HG02938 (cell line): ENCODE data around the gene ATP6V0B.

ENCODE experiments used
- ATAC-seq: cut with Tn5 transposase; IDR thresholded peaks from one replicate; pipeline ENCODE4 v1.9.1; 2021; ENCODE audit warnings: mild to moderate bottlenecking, moderate library complexity; ENCODE audit not compliant: unreplicated experiment

ATP6V0B gene

GRCh38 chr1:43999455-43999854 is 24.7 kb downstream of the ATP6V0B start:
- no peak for ATAC-seq

- ATAC-seq, result no peak
These were observed 25.4 kb downstream of the ATP6V0B start for GRCh38 chr1:44000122-44000665.

DNA sequence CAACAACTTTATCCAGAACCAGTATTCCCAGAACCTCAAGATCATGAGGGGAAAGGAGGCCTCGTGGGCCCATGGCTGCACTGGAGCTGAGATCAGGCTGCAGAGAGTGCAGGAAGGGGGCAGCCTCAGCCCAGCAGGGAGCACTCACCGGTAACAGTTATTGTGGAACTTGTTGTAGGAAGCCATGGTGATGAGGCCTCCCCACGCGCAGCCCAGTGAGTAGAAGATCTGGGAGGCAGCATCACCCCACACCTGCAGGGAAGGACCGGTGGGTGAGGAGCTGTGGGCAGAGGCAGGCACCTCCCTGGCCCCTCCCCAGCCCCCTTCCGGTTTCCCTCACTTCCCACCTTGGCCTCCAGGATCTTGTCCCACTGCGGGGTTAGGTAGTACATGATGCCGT is 27.4 kb downstream of the ATP6V0B start:
- ATAC-seq, result no peak

DNA sequence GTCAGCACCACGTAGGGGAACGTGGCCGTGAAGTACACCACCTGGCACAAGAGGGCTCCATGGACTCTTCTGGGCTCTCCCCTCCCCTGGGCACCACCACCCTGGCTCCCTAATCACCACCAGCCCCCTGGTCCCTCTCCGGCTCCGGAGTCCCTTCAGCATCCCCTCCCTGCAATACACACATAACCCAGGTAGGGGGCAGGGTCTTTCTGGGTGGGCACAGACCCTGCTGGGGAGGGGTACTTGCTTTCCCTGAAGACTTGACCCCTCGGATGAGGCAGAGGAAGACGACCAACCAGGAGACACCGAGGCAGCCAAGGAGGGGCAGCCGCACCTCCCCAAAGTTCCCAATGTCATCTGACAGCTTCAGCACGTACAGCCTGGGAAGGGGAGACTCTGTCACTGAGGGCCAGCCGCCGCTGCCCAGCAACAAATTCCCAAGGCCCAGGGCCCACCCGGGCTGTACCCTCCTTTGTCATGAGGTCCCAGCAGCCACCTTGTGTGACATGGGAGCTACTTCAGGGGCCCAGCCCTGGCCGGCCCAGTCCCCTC is 27.9 kb downstream of the ATP6V0B start:
- no peak for ATAC-seq

- ATAC-seq, result no peak
These were observed 33.5 kb downstream of the ATP6V0B start for GRCh38 chr1:44008259-44008658.

DNA sequence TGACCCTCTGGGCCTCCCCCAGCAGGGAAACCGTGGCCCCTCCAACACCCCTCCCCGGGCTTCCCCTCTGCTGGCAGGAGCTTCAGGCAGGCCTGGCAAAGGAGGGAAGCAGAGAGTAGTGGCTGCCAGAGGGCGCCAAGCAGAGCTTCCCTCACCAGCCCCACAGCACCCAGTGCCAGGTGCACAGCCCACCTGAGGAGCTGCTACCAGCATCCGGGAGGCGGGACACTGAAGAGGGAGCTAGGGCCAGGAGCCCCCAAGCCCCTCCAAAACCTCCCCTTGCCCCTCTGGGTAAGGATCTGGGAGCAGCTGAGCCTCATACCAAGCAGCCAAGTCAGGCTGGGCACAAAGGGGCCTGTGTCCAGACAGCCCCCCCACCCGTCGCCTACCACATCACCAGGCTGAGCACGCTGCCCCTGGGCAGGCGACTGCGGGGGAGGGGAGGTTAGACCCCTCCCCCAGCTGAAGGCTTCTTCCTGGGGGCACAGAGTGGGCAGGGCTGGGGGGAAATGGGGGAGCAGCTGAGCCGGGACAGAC is 36.2 kb downstream of the ATP6V0B start:
- no peak for ATAC-seq

- ATAC-seq, result no peak
These were observed 37.6 kb downstream of the ATP6V0B start for GRCh38 chr1:44012404-44012803.

DNA sequence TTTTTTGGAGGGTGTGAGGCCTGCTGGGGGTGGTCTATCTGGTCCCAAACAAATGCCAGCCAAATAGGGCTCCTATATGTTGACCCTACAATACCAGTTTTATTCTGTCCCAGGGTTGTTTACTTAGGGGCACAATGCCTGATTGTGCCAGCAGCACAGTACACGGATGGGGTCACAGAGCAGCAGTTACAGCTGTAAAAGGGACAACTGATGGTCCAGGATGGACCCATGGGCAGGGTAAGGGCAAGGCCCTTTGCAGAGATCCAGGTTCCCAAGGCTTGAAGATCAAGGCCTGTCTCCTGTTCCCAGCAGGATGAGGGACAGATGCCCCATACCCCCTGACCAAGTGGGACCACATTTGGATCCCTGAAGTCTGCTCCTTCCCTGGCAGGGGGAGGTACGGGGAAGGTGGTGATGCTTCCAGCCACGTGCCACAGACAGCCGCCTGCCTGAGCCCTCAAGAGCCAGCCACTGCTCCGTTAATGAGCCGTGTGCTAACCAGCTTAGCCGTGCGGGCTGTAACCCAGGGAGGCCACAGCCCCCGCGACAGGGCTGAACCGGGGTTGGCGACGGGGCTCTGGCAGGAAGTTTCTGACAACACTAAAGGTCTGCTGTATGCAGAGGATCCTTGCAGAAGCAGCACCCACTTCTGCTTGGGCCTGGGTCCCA is 38.3 kb downstream of the ATP6V0B start:
- no peak for ATAC-seq

GRCh38 chr1:44013949-44014348 is 39.2 kb downstream of the ATP6V0B start:
- no peak for ATAC-seq

DNA sequence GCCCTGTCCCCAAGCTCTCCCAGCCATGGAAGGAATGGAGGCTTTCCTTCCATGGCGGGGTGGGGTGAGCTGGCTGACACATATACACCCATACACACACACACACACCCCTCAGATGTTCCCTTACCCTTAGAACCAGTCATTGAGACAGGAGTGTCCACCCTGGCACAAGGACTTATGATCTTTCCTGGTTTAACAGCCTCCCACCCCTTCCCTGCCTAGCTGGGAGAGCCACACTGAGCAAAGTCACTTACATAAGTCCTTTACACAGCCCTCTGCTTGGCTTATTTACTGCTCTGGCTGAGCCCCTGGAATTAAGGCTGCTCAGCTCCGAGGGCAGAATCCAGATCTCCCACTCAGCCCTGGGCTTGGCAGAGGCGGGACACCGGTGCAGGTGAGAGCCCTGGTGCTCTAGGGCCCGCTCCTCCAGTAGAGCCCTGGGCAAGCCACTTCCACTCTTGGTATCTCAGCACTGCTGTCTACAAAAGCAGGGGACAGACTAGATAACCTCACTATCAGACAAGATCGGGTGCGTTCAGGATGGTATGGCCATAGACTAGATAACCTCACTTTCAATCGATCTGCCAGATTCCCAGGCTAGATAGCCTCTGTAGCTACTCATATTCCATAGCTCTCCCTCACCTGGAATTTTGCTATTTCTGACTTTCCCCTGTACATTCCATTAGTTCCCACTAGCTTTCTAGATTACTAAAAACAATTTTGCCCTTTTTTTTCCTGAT is 39.8 kb downstream of the ATP6V0B start:
- ATAC-seq, result no peak

DNA sequence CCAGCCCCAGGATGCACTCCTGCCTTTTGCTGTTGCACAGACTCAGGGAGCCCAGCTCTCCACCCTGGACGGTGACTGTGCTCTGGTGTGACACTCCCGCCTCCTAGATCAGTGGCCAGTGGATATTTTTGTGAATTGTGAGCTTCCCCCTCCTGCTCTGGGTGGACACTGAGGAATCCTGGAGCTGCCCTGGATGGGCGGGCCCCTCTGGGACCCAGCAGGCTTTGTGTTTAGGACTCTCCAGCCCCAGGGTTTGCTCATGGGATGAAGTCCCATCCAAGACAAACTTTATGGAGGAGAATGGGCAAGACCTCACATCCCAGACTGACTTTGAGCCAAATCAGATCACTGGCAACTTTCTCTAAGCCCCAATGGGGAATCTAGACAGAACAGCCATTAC is 40.4 kb downstream of the ATP6V0B start:
- ATAC-seq, result no peak

DNA sequence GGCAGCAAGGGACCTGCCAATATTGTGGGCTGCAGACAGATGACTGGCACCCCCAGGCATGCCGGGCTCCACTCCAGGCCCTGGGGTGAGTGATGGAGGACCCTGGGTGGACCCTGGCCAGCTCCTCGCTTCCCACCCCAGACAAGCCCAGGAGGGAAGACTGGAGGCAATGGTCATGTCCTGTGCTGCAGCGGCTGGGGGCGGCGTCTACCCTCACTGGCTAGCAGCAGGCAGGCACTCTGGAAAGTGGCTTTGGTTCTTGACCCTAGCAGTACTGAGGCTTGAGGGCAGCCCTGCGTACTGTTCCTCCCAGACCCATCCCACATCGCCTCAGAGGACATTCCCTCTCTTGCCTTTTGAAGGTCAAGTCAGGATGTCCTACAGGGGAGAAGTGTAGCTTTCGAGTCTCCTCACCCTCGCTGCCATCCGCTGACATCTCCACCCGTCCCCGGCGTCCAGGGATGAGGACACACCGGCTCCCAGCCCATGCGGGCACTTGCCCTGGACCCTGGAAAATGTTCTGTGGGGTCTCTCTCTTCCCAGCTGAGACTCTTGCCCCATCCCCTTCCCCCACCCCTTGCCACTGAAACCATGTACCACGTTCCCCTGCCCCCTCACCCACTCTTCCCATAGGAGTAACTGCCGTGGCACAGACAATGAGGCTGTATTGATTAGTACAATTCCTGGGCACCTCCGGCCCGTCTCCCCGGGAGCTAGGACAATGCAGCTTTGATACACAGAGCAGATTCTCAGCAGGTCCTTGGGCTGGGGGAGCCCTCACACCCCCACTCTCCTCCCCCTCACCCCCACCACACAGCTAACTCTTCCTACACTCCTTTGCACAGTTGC is 41.5 kb downstream of the ATP6V0B start:
- ATAC-seq, result no peak

DNA sequence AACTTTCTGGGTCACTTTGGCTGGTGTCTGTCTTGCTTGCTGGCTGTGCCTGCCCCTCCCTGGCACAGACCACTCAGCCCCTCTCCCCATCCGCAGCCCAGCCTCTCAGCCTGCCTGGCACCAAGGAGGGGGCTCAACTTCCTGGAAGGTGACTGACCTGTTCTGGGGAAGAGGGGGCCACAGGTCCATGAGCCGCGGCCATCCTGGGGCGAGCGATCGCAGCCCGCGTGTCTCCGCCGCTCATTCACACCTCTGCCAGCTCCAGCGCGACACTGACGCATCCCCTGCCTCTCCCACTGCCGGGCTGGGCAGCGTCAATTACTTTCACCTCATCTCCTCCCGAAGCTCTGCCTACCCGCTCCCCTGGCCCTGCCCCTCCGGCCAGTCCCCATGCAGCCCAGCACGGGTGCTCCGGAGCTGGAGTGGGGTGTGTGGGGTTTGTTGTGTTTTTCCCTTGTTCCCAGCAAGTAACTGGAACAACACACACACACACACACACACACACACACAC is 42.2 kb downstream of the ATP6V0B start:
- ATAC-seq, result no peak

DNA sequence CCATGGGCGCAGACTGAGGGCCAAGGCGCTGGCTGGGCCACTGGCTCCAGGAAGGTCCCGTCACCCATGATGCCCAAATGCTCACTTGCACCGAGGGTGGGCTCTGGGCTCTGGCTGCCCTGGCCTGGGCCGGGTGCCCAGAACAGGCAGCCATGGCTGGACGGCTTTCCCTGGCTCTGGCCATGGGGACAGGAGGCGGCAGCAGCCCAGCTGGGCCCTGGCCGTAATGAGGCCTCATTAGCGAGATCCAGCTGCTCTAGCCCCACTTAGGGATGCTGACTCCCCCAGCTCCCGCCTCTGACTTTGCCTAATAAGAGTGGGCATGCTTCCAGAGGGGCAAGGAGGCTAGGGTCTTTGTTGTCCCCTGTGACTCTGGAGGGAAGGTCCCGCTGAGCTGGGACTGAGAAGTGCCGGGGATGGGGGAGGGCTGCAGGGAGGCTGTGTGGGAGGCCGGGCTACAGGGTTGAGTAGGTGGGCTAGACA is 44.7 kb downstream of the ATP6V0B start:
- ATAC-seq, result no peak

- ATAC-seq, result no peak
These were observed 45.7 kb downstream of the ATP6V0B start for GRCh38 chr1:44020464-44020863.

DNA sequence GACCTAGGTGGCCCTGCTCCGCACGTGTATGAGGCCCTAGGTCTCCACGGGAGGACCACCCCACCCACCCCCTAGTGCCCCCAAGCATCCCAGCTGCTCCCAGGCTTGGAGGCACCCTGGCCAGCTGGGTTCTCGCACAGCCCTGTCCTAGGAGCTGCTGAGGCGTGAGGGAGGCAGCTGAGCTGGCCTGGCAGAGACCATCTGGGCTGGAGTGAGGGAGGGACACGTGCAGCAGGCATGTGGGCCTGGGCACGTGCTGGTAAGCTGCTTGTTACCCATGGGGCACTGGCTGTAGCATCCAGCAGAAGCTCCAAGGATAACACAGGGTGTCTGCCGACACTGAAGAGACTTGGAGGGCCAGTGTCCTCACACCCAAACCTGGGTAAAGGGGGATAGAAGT is 46.4 kb downstream of the ATP6V0B start:
- no peak for ATAC-seq

GRCh38 chr1:44021581-44022321 is 47.0 kb downstream of the ATP6V0B start:
- no peak for ATAC-seq

DNA sequence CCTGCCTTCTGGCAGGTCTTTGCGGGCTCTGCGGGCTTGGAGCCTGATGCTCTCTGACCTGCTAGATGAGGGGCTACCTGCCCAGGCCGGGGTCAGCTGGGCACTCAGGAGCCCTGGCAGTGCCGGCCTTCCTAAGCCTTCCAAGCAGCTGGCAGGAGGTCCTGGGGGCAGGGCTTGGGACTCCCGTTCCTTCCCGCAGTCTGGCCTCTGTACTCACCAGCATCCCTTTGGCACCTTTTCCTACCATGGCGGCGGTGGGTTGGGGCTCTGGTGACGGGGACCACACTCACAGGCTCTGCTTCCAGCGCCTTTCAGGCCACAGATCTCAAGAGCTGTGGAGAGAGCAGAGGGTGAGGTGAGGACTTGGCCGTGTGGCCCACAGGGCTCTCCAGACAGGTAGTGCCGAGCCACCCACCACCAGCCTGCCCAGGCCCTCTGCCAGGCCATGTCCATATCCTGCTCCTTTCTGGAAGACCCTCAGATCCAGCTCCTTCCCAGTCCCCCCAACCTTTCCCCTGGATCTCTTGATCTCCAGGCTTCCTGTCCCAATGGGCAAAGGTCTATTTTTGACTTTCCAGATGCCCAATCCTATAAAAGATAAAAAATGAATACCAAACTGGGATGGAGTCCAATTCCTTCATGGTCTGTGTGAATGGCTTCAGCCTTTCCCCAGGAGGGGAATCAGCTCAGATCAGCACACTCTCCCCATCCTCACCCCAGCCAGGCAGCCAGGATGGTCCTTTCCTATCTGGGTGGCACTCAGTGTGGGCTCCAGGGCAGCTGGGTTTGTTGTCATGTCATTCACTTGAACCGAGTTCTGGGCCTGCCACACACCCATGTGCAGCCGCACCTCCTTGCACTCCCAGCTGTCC is 49.5 kb downstream of the ATP6V0B start:
- no peak for ATAC-seq
